ENCODE data around the gene LEPR. TPM values are rescaled to one million over a fixed set of nuclear protein-coding genes. Genes with fewer than 3 reads are reported as not detected.

Gene LEPR
- total and polyA plus RNA-seq, 4 donors = 42.0 to 103 (median 72.7) TPM

Small RNA genes lying within 50 kb of the gene (small RNA-seq; reads per million reads assigned to genes)
- gene RNU2-15P = not detected

Other genes starting within 250 kb of the LEPR start
- gene DNAJC6, start 111.1 kb upstream of the LEPR start, total RNA-seq = 10 to 100 TPM in 1 of 2 donors, under 1 TPM in 1; 0.25 to 35.0 TPM
- gene DNAJC6, start 111.1 kb upstream of the LEPR start, polyA plus RNA-seq = under 1 TPM; 0.15 to 0.35 TPM
- 10 to 100 TPM; 33.5 to 39.2 TPM for gene LEPROT, start within 50 bp of the LEPR start, total RNA-seq
- gene LEPROT, start within 50 bp of the LEPR start, polyA plus RNA-seq = 10 to 100 TPM; 23.6 to 43.4 TPM

All from liver (tissue), 5 donors.